Adrenal gland (tissue), 5 donors: Measurements from ENCODE around the gene ATP5MC2.

Source experiments
- CTCF ChIP-seq, 6 experiments: fragments of 450-650 bp in 4 of 6; fragments of 200-600 bp in 2 of 6; sonication (generic) in 1 of 6; IDR thresholded peaks; 1 replicate in 5 of 6; 2 replicates in 1 of 6; pipeline versions ENCODE4 v1.5.1 to v1.8.0; 2016 to 2021; ENCODE audit warnings: antibody characterized with exemption in 6 of 6, mild to moderate bottlenecking in 2 of 6, moderate library complexity in 1 of 6
- POLR2A ChIP-seq, 2 donors: fragments of 450-650 bp; IDR thresholded peaks; one replicate each; pipeline ENCODE4 v1.6.1; 2017; ENCODE audit warnings: antibody characterized with exemption in 2 of 2, mild to moderate bottlenecking in 2 of 2, moderate library complexity in 1 of 2
- donor health status: DM: no; HTN: no; CAD: no.

- no peak for TF ChIP-seq POLR2A (IDR thresholded peaks at IDR 0.05)
- no peak for TF ChIP-seq CTCF (IDR thresholded peaks at IDR 0.05)
These were observed 31.8 kb downstream of the ATP5MC2 start for GRCh38 chr12:53644133-53644532.
